ENCODE data around the gene MARS1. TPM values are rescaled to one million over a fixed set of nuclear protein-coding genes. Genes with fewer than 3 reads are reported as not detected.
"Not testable (repeated sequence)": the region's sequence is repeated elsewhere in the genome, so short reads cannot be mapped to it uniquely, and the experiment has no call there.

The MARS1 gene
- 100 to 1,000 TPM; 121 to 137 (median 133) TPM for polyA plus RNA-seq (ENCODE audit: insufficient read length in 3 of 3)
- long read RNA-seq, donor 1, transcript MARS-201 (21 exons, 2,905 nt): major isoform, 5 of 31 reads
- long read RNA-seq, donor 1, partial matches to known transcripts: 25 of 31 reads
- long read RNA-seq, donor 1, other reads (novel, unspliced or antisense): 0 of 31 reads
- long read RNA-seq, donor 2, transcript MARS-201 (21 exons, 2,905 nt): major isoform, 12 of 61 reads
- long read RNA-seq, donor 2, partial matches to known transcripts: 45 of 61 reads
- long read RNA-seq, donor 2, other reads (novel, unspliced or antisense): 0 of 61 reads
- long read RNA-seq, donor 3, transcript MARS-201 (21 exons, 2,905 nt): major isoform, 8 of 38 reads
- long read RNA-seq, donor 3, partial matches to known transcripts: 11 of 38 reads
- long read RNA-seq, donor 3, other reads (novel, unspliced or antisense): 15 of 38 reads
- long read RNA-seq, donor 4, transcript MARS-201 (21 exons, 2,905 nt): major isoform, 5 of 12 reads
- long read RNA-seq, donor 4, partial matches to known transcripts: 5 of 12 reads
- long read RNA-seq, donor 4, other reads (novel, unspliced or antisense): 0 of 12 reads
- long read RNA-seq, donor 5, transcript MARS-201 (21 exons, 2,905 nt): major isoform, 7 of 18 reads
- long read RNA-seq, donor 5, partial matches to known transcripts: 11 of 18 reads
- long read RNA-seq, donor 5, other reads (novel, unspliced or antisense): 0 of 18 reads
- long read RNA-seq, donor 6, transcript MARS-201 (21 exons, 2,905 nt): major isoform, 8 of 14 reads
- long read RNA-seq, donor 6, partial matches to known transcripts: 5 of 14 reads
- long read RNA-seq, donor 6, other reads (novel, unspliced or antisense): 0 of 14 reads
- long read RNA-seq, donor 7, transcript MARS-201 (21 exons, 2,905 nt): major isoform, 7 of 9 reads
- long read RNA-seq, donor 7, partial matches to known transcripts: 0 of 9 reads
- long read RNA-seq, donor 7, other reads (novel, unspliced or antisense): 0 of 9 reads
- long read RNA-seq, donor 8, partial matches to known transcripts: 32 of 37 reads
- long read RNA-seq, donor 8, other reads (novel, unspliced or antisense): 0 of 37 reads
- long read RNA-seq, donor 9, transcript MARS-201 (21 exons, 2,905 nt): major isoform, 11 of 31 reads
- long read RNA-seq, donor 9, partial matches to known transcripts: 19 of 31 reads
- long read RNA-seq, donor 9, other reads (novel, unspliced or antisense): 0 of 31 reads
- long read RNA-seq, donor 10, partial matches to known transcripts: 7 of 33 reads
- long read RNA-seq, donor 10, other reads (novel, unspliced or antisense): 19 of 33 reads
- long read RNA-seq, donor 11, partial matches to known transcripts: 0 of 6 reads
- long read RNA-seq, donor 11, other reads (novel, unspliced or antisense): 0 of 6 reads
- long read RNA-seq, donor 12, transcript MARS-201 (21 exons, 2,905 nt): major isoform, 9 of 171 reads
- long read RNA-seq, donor 12, partial matches to known transcripts: 83 of 171 reads
- long read RNA-seq, donor 12, other reads (novel, unspliced or antisense): 77 of 171 reads
- long read RNA-seq, donor 13, partial matches to known transcripts: 5 of 11 reads
- long read RNA-seq, donor 13, other reads (novel, unspliced or antisense): 0 of 11 reads
- long read RNA-seq, donor 14: 0 reads
- long read RNA-seq, donor 15, transcript MARS-201 (21 exons, 2,905 nt): major isoform, 8 of 20 reads
- long read RNA-seq, donor 15, partial matches to known transcripts: 10 of 20 reads
- long read RNA-seq, donor 15, other reads (novel, unspliced or antisense): 0 of 20 reads
- long read RNA-seq, donor 16, transcript MARS-201 (21 exons, 2,905 nt): major isoform, 14 of 90 reads
- long read RNA-seq, donor 16, partial matches to known transcripts: 54 of 90 reads
- long read RNA-seq, donor 16, other reads (novel, unspliced or antisense): 18 of 90 reads

- DNase-seq: peak; percentile 96
Observed at GRCh38 chr12:57487597-57488401, at the start of gene MARS1. MARS1 (plus strand) TSS chr12:57488068; CDS start chr12:57488091, 23 bp downstream.

- no peak for DNase-seq
Observed at GRCh38 chr12:57438400-57438799, 49.5 kb upstream of the MARS1 start.

DNA sequence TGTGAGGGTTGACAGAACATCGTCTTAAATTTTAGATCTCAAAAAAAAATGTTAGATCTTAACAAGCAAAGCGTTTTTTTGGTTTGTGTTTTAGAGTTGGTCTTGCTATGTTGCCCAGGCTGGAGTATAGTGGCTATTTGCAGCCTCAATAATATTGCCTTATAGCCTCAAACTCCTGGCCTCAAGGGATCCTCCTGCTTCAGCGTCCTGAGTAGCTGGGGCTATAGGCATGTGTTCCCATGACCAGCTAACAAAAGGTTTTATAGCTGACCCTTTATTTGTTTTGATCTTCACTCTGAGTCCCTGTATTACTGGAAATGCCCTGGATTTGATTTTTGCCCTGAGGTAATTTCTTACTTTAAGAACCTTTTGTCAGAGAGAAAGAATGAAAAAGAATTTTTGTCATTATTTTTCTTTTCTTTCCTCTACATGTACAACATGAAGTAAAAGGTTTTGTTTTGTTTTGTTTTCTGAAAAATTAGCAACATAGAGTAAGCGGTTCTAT is 48.1 kb upstream of the MARS1 start:
- DNase-seq: no peak

DNA sequence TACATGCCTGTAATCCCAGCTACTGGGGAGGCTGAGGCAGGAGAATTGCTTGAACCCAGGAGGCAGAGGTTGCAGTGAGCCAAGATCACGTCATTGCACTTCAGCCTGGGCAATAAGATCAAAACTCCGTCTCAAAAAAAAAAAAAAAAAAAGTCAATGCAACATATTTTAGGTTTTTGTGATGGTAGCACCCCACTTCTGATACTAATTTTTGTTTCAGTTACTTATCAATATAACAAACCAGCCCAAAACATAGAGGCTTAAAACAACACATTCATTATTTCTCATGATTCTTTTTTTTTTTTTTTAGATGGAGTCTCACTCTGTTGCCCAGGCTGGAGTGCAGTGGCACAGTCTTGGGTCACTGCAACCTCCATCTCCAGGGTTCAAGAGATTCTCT is 46.5 kb upstream of the MARS1 start:
- not testable (repeated sequence) for DNase-seq

GRCh38 chr12:57441846-57442427 is 45.9 kb upstream of the MARS1 start:
- DNase-seq: no peak

DNA sequence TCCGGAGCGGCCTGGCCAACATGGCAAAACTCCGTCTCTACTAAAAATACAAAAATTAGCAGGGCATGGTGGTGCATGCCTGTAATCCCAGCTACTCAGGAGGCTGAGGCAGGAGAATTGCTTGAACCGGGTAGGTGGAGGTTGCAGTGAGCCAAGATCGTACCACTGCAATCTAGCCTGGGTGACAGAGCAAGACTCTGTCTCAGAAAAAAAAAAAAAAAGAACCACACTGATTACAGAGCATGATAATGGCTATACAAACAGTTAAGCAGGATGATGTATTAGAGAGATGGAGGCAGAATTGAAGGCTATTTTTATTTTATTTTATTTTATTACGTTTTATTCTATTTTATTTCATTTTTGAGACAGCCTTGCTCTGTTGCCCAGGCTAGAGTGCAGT is 43.5 kb upstream of the MARS1 start:
- DNase-seq: not testable (repeated sequence)

DNA sequence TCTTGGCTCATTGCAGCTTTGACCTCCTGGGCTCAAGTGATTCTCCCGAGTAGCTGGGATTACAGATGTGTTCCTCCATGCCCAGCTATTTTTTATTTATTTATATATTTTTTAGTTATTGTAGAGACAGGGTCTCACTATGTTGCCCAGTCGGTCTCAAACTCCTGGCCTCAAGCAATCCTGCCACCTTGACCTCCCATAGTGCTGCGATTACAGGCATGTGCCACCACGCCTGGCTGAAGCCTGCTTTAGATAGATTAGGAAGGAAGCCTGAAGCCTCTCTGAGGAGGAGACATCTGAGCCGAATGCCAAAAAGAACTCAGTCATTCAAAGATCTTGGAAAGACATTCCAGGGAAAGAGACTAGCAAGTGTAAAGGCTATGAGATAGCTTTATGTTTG is 43.1 kb upstream of the MARS1 start:
- no peak for DNase-seq

DNA sequence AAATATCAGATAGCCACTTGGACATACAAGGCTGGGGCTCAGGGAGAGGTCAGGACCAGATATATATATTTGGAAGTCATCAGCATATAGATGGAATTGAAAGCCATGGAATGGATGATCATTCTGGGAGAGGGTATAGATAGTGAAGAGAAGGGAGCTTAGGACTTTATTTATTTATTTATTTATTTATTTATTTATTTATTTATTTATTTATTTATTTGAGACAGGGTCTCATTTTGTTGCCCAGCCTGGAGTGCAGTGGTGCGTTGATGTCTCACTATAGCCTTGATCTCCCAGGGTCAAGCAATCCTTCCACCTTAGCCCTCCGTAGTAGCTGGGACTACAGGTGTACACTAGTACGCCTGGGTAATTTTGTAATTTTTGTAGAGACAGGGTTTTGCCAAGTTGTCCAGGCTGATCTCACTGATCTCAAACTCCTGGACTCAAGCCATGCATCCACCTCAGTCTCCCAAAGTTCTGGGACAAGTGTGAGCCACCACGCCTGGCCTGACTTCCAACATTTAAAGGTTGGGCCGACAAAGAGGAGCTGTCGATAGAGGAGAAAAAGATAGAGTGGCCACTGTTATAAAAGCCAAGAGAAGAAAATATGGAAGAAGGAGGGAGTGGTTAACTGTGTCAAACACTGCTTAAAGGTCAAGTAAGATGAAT is 41.4 kb upstream of the MARS1 start:
- no peak for DNase-seq

GRCh38 chr12:57448669-57449068 is 39.2 kb upstream of the MARS1 start:
- DNase-seq: no peak

GRCh38 chr12:57449375-57449774 is 38.5 kb upstream of the MARS1 start:
- DNase-seq: no peak

DNA sequence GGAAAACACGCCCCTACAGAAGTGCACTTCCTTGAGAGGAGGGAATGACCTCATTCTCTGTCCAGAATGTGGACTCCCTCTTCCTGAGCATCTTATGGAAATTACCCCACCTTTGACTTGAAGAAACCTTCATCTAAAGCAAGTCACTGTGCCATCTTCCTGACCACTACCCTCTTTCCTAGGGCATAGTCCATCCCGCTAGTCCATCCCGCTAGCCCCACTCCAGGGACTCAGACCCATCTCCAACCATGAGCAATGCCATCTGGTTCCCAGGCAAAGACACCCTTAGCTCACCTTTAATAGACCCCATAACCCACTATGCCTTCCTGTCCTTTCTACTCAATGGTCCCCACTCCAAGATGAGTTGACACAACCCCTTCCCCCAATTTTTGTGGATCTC is 37.8 kb upstream of the MARS1 start:
- no peak for DNase-seq

DNA sequence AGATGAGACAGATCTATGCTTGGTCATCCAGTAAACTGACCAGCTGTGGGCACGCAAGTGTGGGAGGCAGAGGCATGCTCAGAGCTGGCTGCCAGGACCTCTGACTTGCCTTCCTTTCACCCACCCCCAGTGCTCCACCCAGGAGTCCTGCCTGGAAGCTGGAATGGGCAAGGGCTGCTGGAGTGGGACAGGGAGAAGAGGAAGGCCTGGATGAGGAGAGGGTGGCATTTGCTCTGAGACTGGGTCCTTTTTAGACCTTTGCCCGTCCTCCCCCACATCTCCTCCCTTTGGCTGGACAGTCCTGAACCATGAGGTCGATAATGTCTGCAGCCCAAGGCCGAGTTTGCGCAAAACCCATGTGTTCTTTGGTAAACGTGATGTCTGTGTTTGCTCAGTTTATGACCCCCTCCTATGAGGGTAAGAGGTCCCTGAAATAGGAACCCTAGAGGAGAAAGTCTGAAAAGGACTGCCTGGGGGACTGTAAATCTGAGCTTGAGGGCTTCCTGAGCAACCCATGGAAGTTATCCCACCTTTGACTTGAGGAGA is 36.6 kb upstream of the MARS1 start:
- no peak for DNase-seq

- DNase-seq: no peak
Observed at GRCh38 chr12:57452181-57452936, 35.5 kb upstream of the MARS1 start.

DNA sequence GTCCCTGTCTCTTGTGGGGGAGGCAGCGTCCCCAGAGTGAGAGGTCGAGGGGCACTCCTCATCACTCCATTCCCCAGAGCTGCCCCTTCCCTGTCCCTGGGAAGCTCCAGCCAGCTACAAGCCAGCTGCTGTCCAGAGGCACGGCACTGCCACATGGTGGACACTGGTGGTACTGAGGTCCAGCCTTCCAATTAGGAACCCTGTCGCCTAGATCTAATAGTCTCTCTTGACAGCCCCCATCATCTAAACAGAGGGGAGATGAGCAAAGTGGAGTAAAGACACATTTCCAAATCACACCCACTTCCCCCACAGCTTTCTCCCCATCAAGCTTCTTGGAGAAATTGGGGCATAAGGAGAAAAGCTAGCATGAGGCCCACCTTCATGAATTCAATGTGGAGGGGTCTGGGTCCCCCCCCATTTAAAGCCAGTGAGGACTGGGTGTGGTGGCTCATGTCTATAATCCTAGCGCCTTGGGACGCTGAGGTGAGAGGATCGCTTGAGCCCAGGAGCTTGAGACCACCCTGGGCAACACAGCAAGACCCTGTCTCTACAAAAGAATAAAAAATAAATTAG is 34.8 kb upstream of the MARS1 start:
- peak; percentile 67 for DNase-seq

GRCh38 chr12:57454213-57454565 is 33.7 kb upstream of the MARS1 start:
- no peak for DNase-seq

DNA sequence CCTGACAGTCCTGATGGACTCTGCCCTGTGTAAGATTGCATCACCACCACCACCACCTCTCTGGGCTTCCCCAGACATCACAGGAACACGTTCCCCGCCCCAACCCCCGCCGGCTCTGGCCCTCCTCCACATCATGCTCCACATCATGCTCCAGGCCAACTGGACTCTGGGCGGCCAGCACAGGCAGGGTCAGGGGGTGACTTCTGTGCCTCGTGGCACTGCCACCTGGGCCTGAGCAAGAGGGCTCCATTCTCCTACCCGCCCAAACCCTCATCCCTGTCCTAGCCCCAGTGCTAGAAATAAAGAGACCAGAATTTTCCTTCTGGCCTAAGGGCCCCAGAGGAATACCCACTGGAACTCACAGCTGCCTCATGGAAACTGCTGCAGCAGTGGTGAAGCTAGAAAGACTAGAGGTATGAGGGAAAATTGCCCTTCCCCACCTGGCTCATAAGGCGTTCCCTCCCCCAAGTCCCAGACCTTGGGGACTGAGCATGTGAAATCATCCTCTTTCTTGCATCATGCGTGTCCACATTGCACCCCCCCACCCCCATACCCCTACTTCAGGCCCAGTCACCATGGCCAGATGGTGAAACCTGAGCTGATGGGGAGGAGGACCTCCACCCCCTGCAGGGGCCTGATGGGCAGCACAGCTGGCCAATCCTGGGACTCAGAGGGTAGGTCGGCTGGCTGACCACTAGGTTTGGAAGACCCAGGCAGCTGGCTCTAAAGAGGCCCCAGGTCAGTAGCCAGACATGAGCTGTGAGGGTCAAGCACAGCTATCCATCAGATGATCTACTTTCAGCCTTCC is 33.1 kb upstream of the MARS1 start, which contains the start of gene INHBE:
Gene INHBE, plus strand, starts transcription at position 742 of the 808 bp plus-strand sequence. CDS start 230 bp downstream, outside the sequence.
- no peak for DNase-seq
